ENCODE measurements around the gene BRD9.
"Not testable (repeated sequence)": the region's sequence is repeated elsewhere in the genome, so short reads cannot be mapped to it uniquely, and the experiment has no call there.

GRCh38 chr5:933951-934350 is 41.4 kb upstream of the BRD9 start:
- TF ChIP-seq CTCF (conservative IDR thresholded peaks at IDR 0.05 in 1 of 2, IDR thresholded peaks at IDR 0.05 in 1 of 2; ENCODE audit: low read depth in 1 of 2, low read length in 2 of 2); EZH2 (IDR thresholded peaks at IDR 0.05; ENCODE audit: low read length, missing control alignments): not testable (repeated sequence)

All from fibroblast of lung (primary cell).